HL-60 (cell line): ENCODE measurements around the gene KNOP1.

Experiments
- CTCF ChIP-seq: IDR thresholded peaks from one replicate; pipeline ENCODE4 v1.5.1; 2011; ENCODE audit warnings: low read length, control low read depth, inconsistent platforms; ENCODE audit not compliant: insufficient read depth
- POLR2AphosphoS5 ChIP-seq: IDR thresholded peaks from 2 replicates; pipeline ENCODE4 v1.6.1; 2012; ENCODE audit warnings: low read depth

- TF ChIP-seq CTCF (no peak), POLR2AphosphoS5 (no peak)
These were observed 45.6 kb downstream of the KNOP1 start for GRCh38 chr16:19672378-19672777.
